GM23338 (cell line): ENCODE data around the gene CNIH3. TPM values are rescaled to one million over a fixed set of nuclear protein-coding genes. Genes with fewer than 3 reads are reported as not detected.

Source experiments
- ATAC-seq: fragments of 200-7000 bp; cut with Tn5 transposase; 3 replicates; pipeline ENCODE4 v1.9.1; 2020
- DNase-seq: peaks from one replicate; pipeline ENCODE4 v3.0.0-alpha.2; 2015; ENCODE audit warnings: low spot score
- H2AFZ ChIP-seq: fragments of 200-600 bp; sonication (generic); 2 replicates; pipeline ENCODE4 v1.8.0; 2016; ENCODE audit warnings: antibody characterized with exemption, mild to moderate bottlenecking, moderate library complexity
- H3F3A ChIP-seq: fragments of 200-600 bp; sonication (generic); replicated peaks from 2 replicates; pipeline ENCODE4 v1.8.0; 2017; ENCODE audit warnings: antibody characterized with exemption, mixed run types, low read depth
- H3K27ac ChIP-seq: fragments of 200-600 bp; sonication (generic); 2 replicates; pipeline ENCODE4 v1.6.1; 2016; ENCODE audit warnings: low read depth
- H3K27me3 ChIP-seq: fragments of 200-600 bp; sonication (generic); 2 replicates; pipeline ENCODE4 v1.8.0; 2016; ENCODE audit warnings: mild to moderate bottlenecking, mixed run types, moderate library complexity; ENCODE audit not compliant: insufficient read depth
- H3K36me3 ChIP-seq: fragments of 200-600 bp; sonication (generic); 2 replicates; pipeline ENCODE4 v1.8.0; 2016; ENCODE audit warnings: mild to moderate bottlenecking; ENCODE audit not compliant: insufficient read depth
- H3K4me1 ChIP-seq: fragments of 200-600 bp; sonication (generic); 2 replicates; pipeline ENCODE4 v1.8.0; 2016; ENCODE audit warnings: mild to moderate bottlenecking, moderate library complexity; ENCODE audit not compliant: insufficient read depth
- H3K4me2 ChIP-seq: fragments of 200-600 bp; sonication (generic); 2 replicates; pipeline ENCODE4 v1.7.1; 2017; ENCODE audit warnings: mixed run types
- H3K4me3 ChIP-seq: fragments of 200-600 bp; sonication (generic); 2 replicates; pipeline ENCODE4 v1.6.1; 2016; ENCODE audit warnings: mixed run types
- H3K79me2 ChIP-seq: fragments of 200-600 bp; sonication (generic); replicated peaks from 2 replicates; pipeline ENCODE4 v1.8.0; 2017; ENCODE audit warnings: mild to moderate bottlenecking; ENCODE audit not compliant: insufficient read depth
- H3K9me2 ChIP-seq: fragments of 200-600 bp; sonication (generic); 2 replicates; pipeline ENCODE4 v1.8.0; 2017; ENCODE audit not compliant: insufficient read depth
- H4K20me1 ChIP-seq: fragments of 200-600 bp; sonication (generic); replicated peaks from 2 replicates; pipeline ENCODE4 v1.8.0; 2017; ENCODE audit warnings: mild to moderate bottlenecking; ENCODE audit not compliant: insufficient read depth
- H3K27ac Mint-ChIP-seq: 2 replicates; pipeline ENCODE4 v1.8.0; 2020; ENCODE audit warnings: inconsistent platforms, mild to moderate bottlenecking, moderate library complexity, mixed read lengths
- H3K27me3 Mint-ChIP-seq: 3 replicates; pipeline ENCODE4 v1.8.0; 2022; ENCODE audit warnings: low read depth, mild to moderate bottlenecking, moderate library complexity, mixed read lengths, inconsistent platforms; ENCODE audit not compliant: insufficient read depth, poor library complexity
- H3K36me3 Mint-ChIP-seq: 3 replicates; pipeline ENCODE4 v1.8.0; 2021; ENCODE audit warnings: low read depth, mild to moderate bottlenecking, inconsistent platforms, moderate library complexity, mixed read lengths
- H3K4me1 Mint-ChIP-seq: 3 replicates; pipeline ENCODE4 v1.8.0; 2020; ENCODE audit warnings: mild to moderate bottlenecking, inconsistent platforms, mixed read lengths
- H3K4me3 Mint-ChIP-seq: 3 replicates; pipeline ENCODE4 v1.8.0; 2021; ENCODE audit warnings: moderate library complexity, mild to moderate bottlenecking, inconsistent platforms, mixed read lengths
- H3K9me3 Mint-ChIP-seq: 3 replicates; pipeline ENCODE4 v1.8.0; 2020; ENCODE audit warnings: moderate library complexity, mild to moderate bottlenecking, inconsistent platforms, mixed read lengths
- CREB1 ChIP-seq: fragments of 250-450 bp; sonication (Bioruptor Pico); IDR thresholded peaks from 2 replicates; pipeline ENCODE4 v1.5.0; 2020; ENCODE audit warnings: low read depth, mild to moderate bottlenecking, moderate library complexity
- ETS1 ChIP-seq: IDR thresholded peaks from 2 replicates; pipeline ENCODE4 v1.6.1; 2016; ENCODE audit warnings: antibody characterized with exemption
- EZH2 ChIP-seq: fragments of 200-600 bp; sonication (generic); IDR thresholded peaks from one replicate; pipeline ENCODE4 v1.8.0; 2017; ENCODE audit warnings: antibody characterized with exemption, mild to moderate bottlenecking, low read depth; ENCODE audit not compliant: unreplicated experiment
- JUNB ChIP-seq: IDR thresholded peaks from one replicate; pipeline ENCODE4 v1.6.1; 2016; ENCODE audit warnings: antibody characterized with exemption; ENCODE audit not compliant: unreplicated experiment
- POLR2AphosphoS5 ChIP-seq: IDR thresholded peaks from 2 replicates; pipeline ENCODE4 v1.6.1; 2016; ENCODE audit warnings: antibody characterized with exemption, low read depth
- REST ChIP-seq: IDR thresholded peaks from one replicate; pipeline ENCODE4 v1.6.1; 2018; ENCODE audit warnings: antibody characterized with exemption; ENCODE audit not compliant: unreplicated experiment
- STAT1 ChIP-seq: IDR thresholded peaks from one replicate; pipeline ENCODE4 v1.6.1; 2016; ENCODE audit warnings: antibody characterized with exemption; ENCODE audit not compliant: unreplicated experiment
- ZNF114 ChIP-seq: fragments of 250-450 bp; sonication (Bioruptor Pico); IDR thresholded peaks from 2 replicates; pipeline ENCODE4 v1.5.0; 2020; ENCODE audit warnings: mild to moderate bottlenecking, moderate library complexity
- ZNF331 ChIP-seq: fragments of 250-450 bp; sonication (Bioruptor Pico); IDR thresholded peaks from 2 replicates; pipeline ENCODE4 v1.5.0; 2020; ENCODE audit warnings: low read depth, mild to moderate bottlenecking, moderate library complexity
- ZNF462 ChIP-seq: fragments of 250-450 bp; sonication (Bioruptor Pico); IDR thresholded peaks from 2 replicates; pipeline ENCODE4 v1.5.0; 2020; ENCODE audit warnings: mild to moderate bottlenecking, moderate library complexity
- polyA plus RNA-seq: library from polyadenylated mRNA; unstranded; fragments of >200 nt; fragmentation: Nextera tagmentation; extraction: Ambion mirVana; gene quantifications from 2 replicates; pipeline ENCODE4 v1.2.1, GENCODE V29; 2016
- total RNA-seq: library from RNA; depleted of rRNA; stranded (reverse); fragments of >200 nt; shearing (Covaris generic); gene quantifications from 2 replicates; pipeline ENCODE4 v1.2.3, GENCODE V29; 2014

The CNIH3 gene
- total and polyA plus RNA-seq, 2 experiments from 2014 or later = 3.6 to 5.1 TPM

GRCh38 chr1:224705578-224705977 lies 89.5 kb downstream of the CNIH3 start:
- H3K4me3 ChIP-seq = no peak overlapping the region
- H3K36me3 ChIP-seq = no peaks in the 10 kb centered on the region
- no peaks in the 10 kb centered on the region for H3K9me2 ChIP-seq
- Mint-ChIP-seq H3K9me3 (no peaks in the 10 kb centered on the region; the same call in 2 of the 3 replicates), H3K4me3 (no peak overlapping the region), H3K36me3 (no peaks in the 10 kb centered on the region), H3K27me3 (peaks cover 7% of the 10 kb centered on the region), H3K4me1 (peaks cover 15% of the 10 kb centered on the region), H3K27ac (no peak overlapping the region)
- H3K27ac ChIP-seq = no peak overlapping the region
- H2AFZ ChIP-seq = no peak overlapping the region
- ATAC-seq = no peak
- H3K79me2 ChIP-seq = no peaks in the 10 kb centered on the region
- H3K4me1 ChIP-seq = peaks cover 13% of the 10 kb centered on the region
- DNase-seq = no peak
- no peak overlapping the region for H3K4me2 ChIP-seq
- H3K27me3 ChIP-seq = no peaks in the 10 kb centered on the region
- H3F3A ChIP-seq = no peaks in the 10 kb centered on the region
- TF ChIP-seq EZH2 (no peak), ZNF331 (CRISPR knock-in tag) (no peak)
- no peaks in the 10 kb centered on the region for H4K20me1 ChIP-seq

- DNase-seq (no peak), ATAC-seq (no peak)
- Histone ChIP-seq H2AFZ (no peak overlapping the region), H4K20me1 (no peaks in the 10 kb centered on the region), H3K4me3 (no peak overlapping the region), H3K27me3 (no peaks in the 10 kb centered on the region), H3F3A (no peaks in the 10 kb centered on the region), H3K36me3 (no peaks in the 10 kb centered on the region), H3K4me2 (no peak overlapping the region), H3K79me2 (no peaks in the 10 kb centered on the region), H3K9me2 (no peaks in the 10 kb centered on the region), H3K4me1 (peaks cover 13% of the 10 kb centered on the region), H3K27ac (no peak overlapping the region)
- Mint-ChIP-seq H3K4me3 (no peak overlapping the region), H3K27ac (no peak overlapping the region), H3K36me3 (no peaks in the 10 kb centered on the region), H3K9me3 (no peaks in the 10 kb centered on the region; the same call in 2 of the 3 replicates), H3K27me3 (peaks cover 7% of the 10 kb centered on the region), H3K4me1 (peaks cover 12% of the 10 kb centered on the region)
- TF ChIP-seq REST (no peak), POLR2AphosphoS5 (no peak), ZNF114 (CRISPR knock-in tag) (no peak), ETS1 (no peak), CREB1 (CRISPR knock-in tag) (no peak), ZNF462 (CRISPR knock-in tag) (no peak), STAT1 (no peak), JUNB (no peak), ZNF331 (CRISPR knock-in tag) (no peak)
These were observed 92.0 kb downstream of the CNIH3 start for GRCh38 chr1:224707843-224708725.
